Right cardiac atrium (tissue), 5 donors: ENCODE data around the gene TTLL12. TPM values are rescaled to one million over a fixed set of nuclear protein-coding genes. Genes with fewer than 3 reads are reported as not detected.

ENCODE experiments used
- ATAC-seq, 2 donors: fragments of 200-7000 bp; cut with Tn5 transposase; one replicate each; pipeline versions ENCODE4 v1.8.0 to v1.9.1; 2020; ENCODE audit warnings: moderate library complexity in 2 of 2, mild to moderate bottlenecking in 1 of 2
- DNase-seq, 3 donors: peaks; one replicate each; pipeline ENCODE4 v3.0.0-alpha.2; 2020
- H3K27ac ChIP-seq: one replicate; pipeline ENCODE4 v1.5.1; 2013; ENCODE audit warnings: mild to moderate bottlenecking, low read length, control low read depth, moderate library complexity
- H3K27me3 ChIP-seq: one replicate; pipeline ENCODE4 v1.6.1; 2013; ENCODE audit not compliant: control insufficient read depth, insufficient read depth
- H3K4me1 ChIP-seq: one replicate; pipeline ENCODE4 v1.6.1; 2013; ENCODE audit warnings: low read length; ENCODE audit not compliant: control insufficient read depth, insufficient read depth
- H3K4me3 ChIP-seq: one replicate; pipeline ENCODE4 v1.5.1; 2013; ENCODE audit warnings: low read length, control low read depth
- H3K9me3 ChIP-seq: one replicate; pipeline ENCODE4 v1.6.1; 2013; ENCODE audit warnings: low read length; ENCODE audit not compliant: control insufficient read depth
- WGBS: extraction: QIAGEN DNeasy Blood & Tissue Kit; methylation state at CpG from one replicate; pipeline ENCODE4 v1.1.7; 2013; 5-methylcytosine and 5-hydroxymethylcytosine counted together
- intact Hi-C, 4 donors: fragments of 100-400 bp; cut with DNase I; formaldehyde crosslinking; loops; one replicate each; pipeline versions ENCODE4 v1.11.0 to v1.14.0; 2022 to 2023
- long read RNA-seq, 4 donors: library from polyadenylated mRNA; unstranded; transcript quantifications; one replicate each; pipeline ENCODE4 v2.0.0, GENCODE V29; 2020 to 2021
- polyA plus RNA-seq: library from polyadenylated mRNA; stranded (reverse); fragments of 200-250 nt; gene quantifications from one replicate; pipeline ENCODE4 v1.2.3, GENCODE V29; 2013
- total RNA-seq, 4 donors: library from RNA; stranded (reverse); fragmentation: NEBNext Ultra II Directional; extraction: Animal tissue kit (Norgen Biotek cat#: 25700); gene quantifications; one replicate each; pipeline ENCODE4 v1.2.1, GENCODE V29; 2021
- donor health status: healthy with polysubstance abuse.
- donor health status: DM: no; HTN: yes; CAD: no.
- donor health status: DM: no; HTN: no; CAD: no.
- donor health status: DM: no; HTN: yes; CAD: no; lungs with severe emphysema.
- donor health status: DM: yes; HTN: yes; CAD: no.

Gene TTLL12
- total RNA-seq (10 to 100 TPM in 3 of 4 donors, 1 to 10 TPM in 1; 6.9 to 11.0 (median 10.5) TPM), polyA plus RNA-seq (7.8 TPM)
- long read RNA-seq, donor 1, transcript TTLL12-201 (14 exons, 3,385 nt), result major isoform, 34 of 50 reads
- long read RNA-seq, donor 1, partial matches to known transcripts, result 7 of 50 reads
- long read RNA-seq, donor 1, other reads (novel, unspliced or antisense), result 8 of 50 reads
- long read RNA-seq, donor 2, transcript TTLL12-201 (14 exons, 3,385 nt), result major isoform, 22 of 29 reads
- long read RNA-seq, donor 2, partial matches to known transcripts, result 7 of 29 reads
- long read RNA-seq, donor 2, other reads (novel, unspliced or antisense), result 0 of 29 reads
- long read RNA-seq, donor 3, partial matches to known transcripts, result 7 of 10 reads
- long read RNA-seq, donor 3, other reads (novel, unspliced or antisense), result 1 of 10 reads
- long read RNA-seq, donor 4, transcript TTLL12-201 (14 exons, 3,385 nt), result major isoform, 17 of 20 reads
- long read RNA-seq, donor 4, partial matches to known transcripts, result 1 of 20 reads
- long read RNA-seq, donor 4, other reads (novel, unspliced or antisense), result 1 of 20 reads

DNA sequence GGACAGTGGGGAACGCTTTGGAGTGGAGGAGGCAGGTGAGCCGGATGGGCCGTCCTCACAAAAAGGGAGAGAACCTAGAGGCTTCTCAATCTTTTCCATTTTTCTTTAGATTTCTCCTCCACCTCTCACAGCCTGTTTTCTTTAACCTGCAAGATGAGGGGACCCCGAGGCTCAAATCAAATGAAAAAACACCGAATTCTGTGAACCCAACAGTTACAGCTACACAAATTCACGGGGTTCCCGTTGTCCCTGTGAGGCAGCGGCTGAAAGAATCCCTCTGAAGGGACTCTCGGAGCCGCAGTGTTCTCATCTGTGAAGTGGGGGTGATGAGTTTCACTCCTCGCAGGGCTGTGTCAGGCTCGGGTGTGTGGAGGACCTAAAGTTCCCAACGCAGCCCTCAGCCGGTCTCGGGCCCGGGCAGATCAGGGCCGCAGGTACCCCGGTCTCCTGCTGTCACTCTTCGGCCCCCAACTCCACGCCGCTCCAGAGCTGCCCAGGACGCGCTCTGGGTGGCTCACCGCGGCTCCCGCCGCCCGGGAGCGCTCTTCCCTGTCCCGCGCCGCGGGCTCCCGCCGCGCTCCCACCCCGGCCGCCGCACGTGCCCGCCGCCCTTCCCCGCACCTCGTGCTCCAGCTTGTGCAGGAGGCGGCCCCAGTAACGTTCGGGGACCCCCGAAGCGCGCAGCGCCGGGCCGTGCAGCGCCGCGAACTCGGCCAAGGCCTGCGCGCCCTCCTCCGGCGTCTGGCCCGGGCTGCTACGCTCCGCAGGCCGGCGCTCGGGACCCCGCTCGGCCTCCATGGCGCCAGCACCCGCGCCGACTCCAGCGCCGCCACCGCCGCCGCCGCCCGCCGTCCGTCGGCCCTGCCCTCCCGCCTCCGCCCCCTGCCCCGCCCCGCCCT is at the start of gene TTLL12:
TTLL12 (minus strand) TSS at position 863 of the 899 bp plus-strand sequence; CDS start at position 798, 65 bp downstream.
- Histone ChIP-seq H3K27ac (peak within 1 kb of the TSS; percentile 93), H3K9me3 (no peaks in the 10 kb centered on the region), H3K27me3 (no peaks in the 10 kb centered on the region), H3K4me3 (peak within 1 kb of the TSS; percentile 85), H3K4me1 (peaks cover 6% of the 10 kb centered on the region)
- peak; percentile 25 to 39 for ATAC-seq
- WGBS, result 1% methylated on average over 77 of the region's 87 CpGs
- intact Hi-C loops, result no loop called here
- peak; percentile 56 to 84 (median 84) for DNase-seq

DNA sequence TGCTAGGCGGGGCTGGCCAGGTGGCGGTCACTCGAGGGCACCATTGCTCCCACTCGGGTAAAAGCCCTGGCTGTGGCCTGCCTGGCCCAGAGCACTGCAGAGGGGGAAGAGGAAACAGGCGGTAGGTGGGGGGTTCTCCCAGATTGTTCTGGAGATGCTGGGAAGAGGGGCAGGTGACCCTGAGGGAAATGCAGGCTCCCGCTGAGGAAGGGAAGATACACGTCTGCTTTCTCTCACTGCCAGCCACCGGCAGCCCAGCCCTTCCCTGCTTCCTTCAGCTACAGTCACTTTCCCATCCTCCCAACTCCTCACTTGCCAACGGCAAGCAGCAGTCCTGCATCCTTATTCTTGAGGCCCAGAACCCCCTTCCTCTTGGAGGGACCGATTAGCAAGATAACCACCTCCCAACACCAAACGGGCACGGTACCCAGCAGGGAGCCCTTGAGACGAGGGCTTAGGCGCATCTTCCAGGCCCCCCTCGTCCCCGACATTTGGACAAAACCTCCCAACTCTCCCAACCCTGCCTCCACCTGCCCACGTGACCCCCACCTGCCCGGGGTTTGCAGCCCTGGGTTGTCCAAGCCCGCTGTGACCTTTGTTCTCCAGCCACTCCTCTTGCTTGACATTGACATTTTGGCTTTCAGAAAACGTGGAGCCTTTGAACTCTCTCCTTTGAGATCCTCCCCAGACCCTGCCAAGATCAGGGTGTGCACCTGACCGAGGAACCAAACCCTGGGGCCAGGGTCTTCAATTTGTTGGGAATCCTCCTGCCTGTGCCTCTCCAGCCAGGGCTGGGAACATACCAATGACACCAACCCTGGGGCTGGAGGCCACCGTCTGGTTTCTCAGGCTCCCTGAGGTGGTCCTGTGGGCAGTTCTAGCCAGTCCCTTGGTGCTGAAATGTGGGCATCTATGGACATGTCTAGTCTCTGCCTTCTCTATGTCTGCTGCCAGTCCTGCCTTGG is 48.8 kb upstream of the TTLL12 start:
- H3K27me3 ChIP-seq, result no peaks in the 10 kb centered on the region

DNA sequence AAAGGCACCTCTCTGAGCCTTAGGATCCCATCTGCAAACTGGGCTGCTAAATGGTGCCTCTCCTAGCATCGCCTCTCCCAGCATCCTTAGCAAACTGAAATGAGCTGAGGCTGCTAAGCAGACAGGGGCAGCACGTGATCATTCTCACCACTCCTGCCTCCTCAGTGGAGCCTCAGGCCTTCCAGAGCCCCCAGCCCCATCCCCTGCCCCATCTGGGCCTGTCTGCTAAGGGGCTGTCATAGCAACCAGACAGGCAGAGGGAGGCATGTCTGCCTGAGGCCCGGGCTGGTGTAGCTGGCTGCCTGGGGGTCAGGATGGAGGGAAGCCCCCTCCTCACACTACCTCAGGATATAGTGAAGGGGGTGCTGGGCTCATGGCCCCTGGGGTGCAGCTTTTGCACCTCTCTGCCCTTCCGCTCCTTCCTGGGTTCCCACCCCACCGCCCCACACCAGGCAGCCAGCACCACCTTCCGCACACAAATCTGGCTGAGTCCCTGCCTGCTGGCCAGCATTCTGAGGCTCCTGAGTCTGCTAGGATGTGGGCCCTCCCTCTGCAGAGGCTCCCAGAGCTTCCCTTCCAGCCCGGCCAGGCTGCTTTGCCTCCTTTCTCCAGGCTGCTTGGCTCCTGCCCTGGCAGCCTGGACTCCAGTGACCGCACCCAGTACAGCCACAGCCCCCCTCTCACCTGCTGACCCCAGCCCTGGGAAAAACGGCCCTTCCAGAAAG is 47.5 kb upstream of the TTLL12 start:
- Histone ChIP-seq H3K4me3 (no peak overlapping the region), H3K27me3 (no peaks in the 10 kb centered on the region), H3K4me1 (peaks cover 6% of the 10 kb centered on the region), H3K9me3 (no peaks in the 10 kb centered on the region), H3K27ac (no peak overlapping the region)
- DNase-seq (peak in 1 of 3 donors; percentile 32), ATAC-seq (no peak)
- intact Hi-C loops, result loop anchor here in 3 of 4 donors (5.0 kb wide), 1 partner anchor 153 kb away; no protein-coding TSS in a partner anchor
- WGBS, result 74% methylated on average over 9 of the region's 9 CpGs

More for the DNA sequence above, 48.8 kb upstream of the TTLL12 start:
- 72% methylated on average over 22 of the region's 22 CpGs for WGBS
- no peak overlapping the region for H3K4me3 ChIP-seq
- H3K4me1 ChIP-seq, result peaks cover 6% of the 10 kb centered on the region
- H3K27ac ChIP-seq, result no peak overlapping the region
- H3K9me3 ChIP-seq, result no peaks in the 10 kb centered on the region
- intact Hi-C loops, result no loop called here
- DNase-seq (no peak), ATAC-seq (no peak)

DNA sequence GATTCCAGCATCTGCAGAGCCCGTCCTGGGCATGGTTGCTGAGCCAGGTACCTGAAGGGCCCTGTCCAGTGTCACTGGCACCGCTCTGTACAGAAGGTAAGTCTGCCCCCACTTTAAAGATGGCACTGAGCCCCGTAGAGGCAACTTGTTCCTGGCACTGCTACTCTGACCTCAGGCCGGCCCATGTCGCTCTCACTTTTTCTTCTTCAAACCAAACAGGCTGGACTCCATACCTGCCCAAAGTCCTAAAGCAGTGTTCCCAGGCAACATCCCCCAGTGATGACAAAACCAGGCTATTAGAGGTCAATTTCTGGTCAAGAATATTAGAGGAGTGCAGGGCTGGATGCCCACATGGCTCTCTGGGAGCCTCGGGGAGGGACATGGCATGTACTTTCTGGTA is 46.6 kb upstream of the TTLL12 start:
- H3K4me1 ChIP-seq, result peaks cover 4% of the 10 kb centered on the region
- WGBS, result 78% methylated on average over 6 of the region's 6 CpGs
- intact Hi-C loops, result loop anchor here in 3 of 4 donors (5.0 kb wide), 1 partner anchor 154 kb away; no protein-coding TSS in a partner anchor

DNA sequence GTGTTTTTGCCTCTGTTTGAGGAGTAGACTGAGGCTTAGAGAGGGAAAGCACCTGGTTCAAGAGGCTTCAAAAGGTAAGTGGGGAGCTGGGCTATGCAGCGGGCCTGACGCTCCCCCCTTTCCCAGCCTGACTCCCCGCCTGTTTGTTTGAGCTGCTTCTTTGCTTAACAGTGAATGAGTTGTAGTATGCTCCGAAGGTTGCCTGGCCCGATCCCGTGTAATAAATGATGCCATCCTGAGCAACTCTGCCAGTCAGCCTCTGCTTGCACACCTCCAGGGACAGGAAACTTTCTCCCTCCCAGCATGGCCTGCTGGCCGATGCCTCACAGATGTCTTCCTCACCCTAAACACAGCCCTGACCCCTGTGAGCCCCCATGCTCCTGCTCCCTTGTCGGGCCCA is 45.5 kb upstream of the TTLL12 start:
- Histone ChIP-seq H3K27ac (no peak overlapping the region), H3K4me1 (no peaks in the 10 kb centered on the region), H3K9me3 (no peaks in the 10 kb centered on the region), H3K27me3 (no peaks in the 10 kb centered on the region), H3K4me3 (no peak overlapping the region)
- DNase-seq (no peak), ATAC-seq (no peak)
- intact Hi-C loops, result loop anchor here in 3 of 4 donors (5.0 kb wide), 1 partner anchor 155 kb away; no protein-coding TSS in a partner anchor
- 93% methylated on average over 8 of the region's 8 CpGs for WGBS

More for the DNA sequence above, 46.6 kb upstream of the TTLL12 start:
- Histone ChIP-seq H3K27me3 (no peaks in the 10 kb centered on the region), H3K9me3 (no peaks in the 10 kb centered on the region), H3K27ac (no peak overlapping the region), H3K4me3 (no peak overlapping the region)
- ATAC-seq, result no peak
- no peak for DNase-seq

DNA sequence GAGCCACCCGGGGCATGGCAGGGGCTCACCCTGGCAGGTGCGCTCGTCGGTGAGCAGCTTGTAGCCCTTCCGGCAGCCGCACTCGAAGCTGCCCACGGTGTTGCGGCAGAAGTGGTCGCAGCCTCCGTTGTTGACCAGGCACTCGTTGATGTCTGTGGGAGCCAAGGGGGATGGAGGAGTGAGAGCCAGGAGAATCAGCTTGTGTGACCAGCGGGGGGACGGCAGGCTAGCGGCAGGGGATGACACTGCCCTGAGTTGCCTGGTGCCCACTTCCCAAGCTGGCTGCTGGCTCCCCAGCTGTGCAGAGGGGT is 44.7 kb upstream of the TTLL12 start:
- ATAC-seq, result no peak
- Histone ChIP-seq H3K4me1 (no peaks in the 10 kb centered on the region), H3K4me3 (no peak overlapping the region), H3K27ac (no peak overlapping the region), H3K9me3 (no peaks in the 10 kb centered on the region), H3K27me3 (no peaks in the 10 kb centered on the region)
- intact Hi-C loops, result loop anchor here in 3 of 4 donors (5.0 kb wide), 1 partner anchor 156 kb away; no protein-coding TSS in a partner anchor
- WGBS, result 69% methylated on average over 15 of the region's 15 CpGs
- DNase-seq, result no peak

DNA sequence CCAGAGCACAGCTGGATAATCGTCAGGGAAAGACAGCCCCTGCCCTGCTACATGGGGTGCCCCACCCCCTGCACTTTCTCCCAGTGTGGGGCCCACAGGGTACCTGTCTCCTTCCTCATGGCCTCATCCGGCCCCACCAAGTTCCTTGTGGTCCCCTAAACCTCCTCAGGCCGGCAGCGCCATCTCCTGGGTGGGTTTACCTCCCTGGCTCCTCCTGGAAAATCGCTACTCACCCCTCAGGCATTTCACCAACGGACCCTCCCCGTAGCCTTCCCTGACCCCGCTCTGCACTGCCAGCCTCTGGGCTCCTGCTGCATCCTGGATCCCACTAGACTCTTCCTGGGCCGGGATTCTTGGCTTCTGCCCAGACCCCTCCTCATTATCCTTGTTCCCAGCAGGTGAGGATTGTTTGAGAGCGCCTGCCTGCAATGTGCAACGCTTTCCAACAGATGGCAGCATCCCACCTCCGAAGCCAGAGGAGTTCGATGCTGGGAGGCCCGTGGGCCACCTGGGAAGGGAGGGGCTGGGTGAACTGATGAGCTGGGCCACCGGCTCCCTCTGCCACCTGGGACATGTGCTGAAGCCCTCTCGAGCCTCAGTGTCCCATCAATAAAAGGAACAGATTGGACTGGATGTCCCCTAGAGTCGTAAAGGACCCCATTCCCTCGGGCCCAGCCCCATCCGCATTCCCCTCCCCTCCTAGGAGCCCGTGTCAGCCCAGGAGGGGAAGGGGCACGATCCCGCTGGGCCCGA is 44.2 kb upstream of the TTLL12 start:
- peak; percentile 40 to 78 (median 70) for DNase-seq
- no peak overlapping the region for H3K4me3 ChIP-seq
- H3K4me1 ChIP-seq, result no peaks in the 10 kb centered on the region
- no peaks in the 10 kb centered on the region for H3K9me3 ChIP-seq
- intact Hi-C loops, result loop anchor here in 3 of 4 donors (5.0 kb wide), 1 partner anchor 156 kb away; no protein-coding TSS in a partner anchor
- 11% methylated on average over 23 of the region's 23 CpGs for WGBS
- ATAC-seq, result peak in 1 of 2 donors; percentile 38
- H3K27ac ChIP-seq, result no peak overlapping the region
- no peaks in the 10 kb centered on the region for H3K27me3 ChIP-seq

DNA sequence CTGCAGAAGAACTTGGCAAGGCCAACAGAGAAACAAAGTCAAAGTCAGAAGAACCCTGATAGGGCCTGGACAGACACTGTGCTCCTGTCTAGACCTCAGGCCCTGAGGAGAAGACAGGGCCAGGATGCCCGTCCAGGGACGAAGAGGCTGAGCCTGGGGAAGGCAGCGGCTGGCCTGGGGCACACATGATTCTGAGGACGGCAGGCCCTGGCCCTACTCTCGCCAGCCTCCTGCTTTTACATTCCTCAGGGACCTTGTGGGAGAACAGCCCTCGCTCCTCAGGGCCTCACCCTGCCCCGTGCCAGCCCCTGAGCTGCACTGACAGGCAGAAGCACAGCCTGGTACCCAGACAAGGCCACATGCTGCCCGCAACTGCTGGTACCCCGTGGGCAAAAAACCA is 43.6 kb upstream of the TTLL12 start:
- Histone ChIP-seq H3K9me3 (no peaks in the 10 kb centered on the region), H3K4me1 (no peaks in the 10 kb centered on the region), H3K4me3 (no peak overlapping the region), H3K27me3 (no peaks in the 10 kb centered on the region), H3K27ac (no peak overlapping the region)
- DNase-seq, result no peak
- 70% methylated on average over 9 of the region's 9 CpGs for WGBS
- intact Hi-C loops, result loop anchor here in 3 of 4 donors (5.0 kb wide), 1 partner anchor 157 kb away; no protein-coding TSS in a partner anchor
- no peak for ATAC-seq

DNA sequence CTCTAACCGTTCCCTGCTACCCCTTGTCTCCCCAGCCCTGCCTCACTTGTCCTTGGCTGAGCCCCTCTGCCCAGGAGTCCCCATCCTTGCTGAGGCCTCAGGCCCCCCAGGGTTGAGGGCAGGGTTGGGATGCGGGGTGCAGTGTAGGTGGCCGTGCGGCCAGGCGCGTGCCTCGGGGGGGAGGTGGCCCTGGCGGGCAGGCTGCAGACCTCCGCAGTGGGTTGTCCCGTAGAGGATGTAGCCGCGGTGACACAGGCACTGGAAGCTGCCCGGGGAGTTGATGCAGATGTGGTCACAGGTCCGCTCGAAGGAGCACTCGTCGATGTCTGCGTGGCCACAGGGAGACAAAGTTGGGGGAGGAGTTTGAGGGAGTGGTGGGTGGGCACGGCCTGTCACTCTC is 41.9 kb upstream of the TTLL12 start:
- H3K27me3 ChIP-seq, result no peaks in the 10 kb centered on the region
- ATAC-seq, result no peak
- H3K4me1 ChIP-seq, result no peaks in the 10 kb centered on the region
- H3K4me3 ChIP-seq, result no peak overlapping the region
- intact Hi-C loops, result no loop called here
- H3K9me3 ChIP-seq, result no peaks in the 10 kb centered on the region
- no peak for DNase-seq
- WGBS, result 77% methylated on average over 19 of the region's 19 CpGs
- H3K27ac ChIP-seq, result no peak overlapping the region
